ENCODE results near the gene GARNL3. TPM values are rescaled to one million over a fixed set of nuclear protein-coding genes. Genes with fewer than 3 reads are reported as not detected.

Gene GARNL3
- total and polyA plus RNA-seq, 2 experiments from 2014 or later: 8.7 to 21.9 TPM

DNA sequence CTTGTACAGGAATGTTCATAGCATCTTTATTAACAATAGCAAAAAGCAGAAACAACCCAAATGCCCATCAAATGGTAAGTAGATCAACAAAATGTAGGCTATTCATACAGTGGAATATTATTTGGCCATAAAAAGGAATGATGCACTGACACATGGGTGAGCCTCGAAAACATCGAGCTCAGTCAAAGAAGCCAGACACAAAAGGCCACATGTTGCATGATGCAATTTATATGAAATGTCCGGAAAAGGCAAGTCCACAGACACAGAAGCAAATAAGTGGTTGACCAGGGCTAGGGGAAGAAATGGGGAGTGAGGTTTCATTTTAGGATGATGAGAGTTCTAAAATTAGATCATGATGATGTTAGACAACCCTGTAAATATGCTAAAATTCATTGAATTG is 115.9 kb downstream of the GARNL3 start:
- H3K4me1 Mint-ChIP-seq: no peaks in the 10 kb centered on the region
- H3F3A ChIP-seq (replicated peaks; ENCODE audit: low read depth): 0 out of 2 replicates have a peak, but pooled peaks cover 2% of the 10 kb centered on the region
- peaks cover 8% of the 10 kb centered on the region for H3K27me3 Mint-ChIP-seq (ENCODE audit: insufficient read depth, low read depth, poor library complexity)
- ATAC-seq (no peak), DNase-seq (ENCODE audit: low spot score) (no peak)
- no peaks in the 10 kb centered on the region for H3K79me2 ChIP-seq (replicated peaks; ENCODE audit: insufficient read depth)
- no peak overlapping the region for H3K4me3 Mint-ChIP-seq
- no peaks in the 10 kb centered on the region; the same call in 1 of the 2 replicates for H4K20me1 ChIP-seq (replicated peaks; ENCODE audit: insufficient read depth)
- H3K9me2 ChIP-seq (ENCODE audit: insufficient read depth): 0 out of 2 replicates have a peak, but pooled peaks cover 4% of the 10 kb centered on the region
- no peak overlapping the region for H3K4me3 ChIP-seq
- H3K9me3 Mint-ChIP-seq: no peaks in the 10 kb centered on the region
- no peaks in the 10 kb centered on the region for H3K27me3 ChIP-seq (ENCODE audit: insufficient read depth)
- H3K27ac ChIP-seq (ENCODE audit: low read depth): no peak overlapping the region
- no peak overlapping the region for H2AFZ ChIP-seq
- no peaks in the 10 kb centered on the region for H3K36me3 Mint-ChIP-seq (ENCODE audit: low read depth)
- H3K27ac Mint-ChIP-seq: no peak overlapping the region
- TF ChIP-seq EZH2phosphoT487 (IDR thresholded peaks at IDR 0.05; ENCODE audit: unreplicated experiment): no peak
- no peaks in the 10 kb centered on the region for H3K36me3 ChIP-seq (ENCODE audit: insufficient read depth)
- no peaks in the 10 kb centered on the region for H3K4me1 ChIP-seq (ENCODE audit: insufficient read depth)
- no peak overlapping the region for H3K4me2 ChIP-seq

GRCh38 chr9:127382541-127382940 is 118.0 kb downstream of the GARNL3 start:
- ATAC-seq (no peak), DNase-seq (ENCODE audit: low spot score) (no peak)
- TF ChIP-seq POLR2AphosphoS5 (IDR thresholded peaks at IDR 0.05; ENCODE audit: low read depth) (no peak), CREB1 (CRISPR knock-in tag; IDR thresholded peaks at IDR 0.05; ENCODE audit: low read depth) (no peak), NANOG (IDR thresholded peaks at IDR 0.05; ENCODE audit: borderline replicate concordance) (no peak), EZH2phosphoT487 (IDR thresholded peaks at IDR 0.05; ENCODE audit: unreplicated experiment) (no peak), JUNB (IDR thresholded peaks at IDR 0.05; ENCODE audit: unreplicated experiment) (no peak), CTCF (conservative IDR thresholded peaks at IDR 0.05; ENCODE audit: low read depth in 2 of 2) (no peak), ZNF114 (CRISPR knock-in tag; IDR thresholded peaks at IDR 0.05) (no peak), REST (IDR thresholded peaks at IDR 0.05; ENCODE audit: unreplicated experiment) (no peak), EZH2 (IDR thresholded peaks at IDR 0.05; ENCODE audit: low read depth, unreplicated experiment) (no peak), ZNF331 (CRISPR knock-in tag; IDR thresholded peaks at IDR 0.05; ENCODE audit: low read depth) (no peak)
- TF ChIP-seq, protein P1, sequence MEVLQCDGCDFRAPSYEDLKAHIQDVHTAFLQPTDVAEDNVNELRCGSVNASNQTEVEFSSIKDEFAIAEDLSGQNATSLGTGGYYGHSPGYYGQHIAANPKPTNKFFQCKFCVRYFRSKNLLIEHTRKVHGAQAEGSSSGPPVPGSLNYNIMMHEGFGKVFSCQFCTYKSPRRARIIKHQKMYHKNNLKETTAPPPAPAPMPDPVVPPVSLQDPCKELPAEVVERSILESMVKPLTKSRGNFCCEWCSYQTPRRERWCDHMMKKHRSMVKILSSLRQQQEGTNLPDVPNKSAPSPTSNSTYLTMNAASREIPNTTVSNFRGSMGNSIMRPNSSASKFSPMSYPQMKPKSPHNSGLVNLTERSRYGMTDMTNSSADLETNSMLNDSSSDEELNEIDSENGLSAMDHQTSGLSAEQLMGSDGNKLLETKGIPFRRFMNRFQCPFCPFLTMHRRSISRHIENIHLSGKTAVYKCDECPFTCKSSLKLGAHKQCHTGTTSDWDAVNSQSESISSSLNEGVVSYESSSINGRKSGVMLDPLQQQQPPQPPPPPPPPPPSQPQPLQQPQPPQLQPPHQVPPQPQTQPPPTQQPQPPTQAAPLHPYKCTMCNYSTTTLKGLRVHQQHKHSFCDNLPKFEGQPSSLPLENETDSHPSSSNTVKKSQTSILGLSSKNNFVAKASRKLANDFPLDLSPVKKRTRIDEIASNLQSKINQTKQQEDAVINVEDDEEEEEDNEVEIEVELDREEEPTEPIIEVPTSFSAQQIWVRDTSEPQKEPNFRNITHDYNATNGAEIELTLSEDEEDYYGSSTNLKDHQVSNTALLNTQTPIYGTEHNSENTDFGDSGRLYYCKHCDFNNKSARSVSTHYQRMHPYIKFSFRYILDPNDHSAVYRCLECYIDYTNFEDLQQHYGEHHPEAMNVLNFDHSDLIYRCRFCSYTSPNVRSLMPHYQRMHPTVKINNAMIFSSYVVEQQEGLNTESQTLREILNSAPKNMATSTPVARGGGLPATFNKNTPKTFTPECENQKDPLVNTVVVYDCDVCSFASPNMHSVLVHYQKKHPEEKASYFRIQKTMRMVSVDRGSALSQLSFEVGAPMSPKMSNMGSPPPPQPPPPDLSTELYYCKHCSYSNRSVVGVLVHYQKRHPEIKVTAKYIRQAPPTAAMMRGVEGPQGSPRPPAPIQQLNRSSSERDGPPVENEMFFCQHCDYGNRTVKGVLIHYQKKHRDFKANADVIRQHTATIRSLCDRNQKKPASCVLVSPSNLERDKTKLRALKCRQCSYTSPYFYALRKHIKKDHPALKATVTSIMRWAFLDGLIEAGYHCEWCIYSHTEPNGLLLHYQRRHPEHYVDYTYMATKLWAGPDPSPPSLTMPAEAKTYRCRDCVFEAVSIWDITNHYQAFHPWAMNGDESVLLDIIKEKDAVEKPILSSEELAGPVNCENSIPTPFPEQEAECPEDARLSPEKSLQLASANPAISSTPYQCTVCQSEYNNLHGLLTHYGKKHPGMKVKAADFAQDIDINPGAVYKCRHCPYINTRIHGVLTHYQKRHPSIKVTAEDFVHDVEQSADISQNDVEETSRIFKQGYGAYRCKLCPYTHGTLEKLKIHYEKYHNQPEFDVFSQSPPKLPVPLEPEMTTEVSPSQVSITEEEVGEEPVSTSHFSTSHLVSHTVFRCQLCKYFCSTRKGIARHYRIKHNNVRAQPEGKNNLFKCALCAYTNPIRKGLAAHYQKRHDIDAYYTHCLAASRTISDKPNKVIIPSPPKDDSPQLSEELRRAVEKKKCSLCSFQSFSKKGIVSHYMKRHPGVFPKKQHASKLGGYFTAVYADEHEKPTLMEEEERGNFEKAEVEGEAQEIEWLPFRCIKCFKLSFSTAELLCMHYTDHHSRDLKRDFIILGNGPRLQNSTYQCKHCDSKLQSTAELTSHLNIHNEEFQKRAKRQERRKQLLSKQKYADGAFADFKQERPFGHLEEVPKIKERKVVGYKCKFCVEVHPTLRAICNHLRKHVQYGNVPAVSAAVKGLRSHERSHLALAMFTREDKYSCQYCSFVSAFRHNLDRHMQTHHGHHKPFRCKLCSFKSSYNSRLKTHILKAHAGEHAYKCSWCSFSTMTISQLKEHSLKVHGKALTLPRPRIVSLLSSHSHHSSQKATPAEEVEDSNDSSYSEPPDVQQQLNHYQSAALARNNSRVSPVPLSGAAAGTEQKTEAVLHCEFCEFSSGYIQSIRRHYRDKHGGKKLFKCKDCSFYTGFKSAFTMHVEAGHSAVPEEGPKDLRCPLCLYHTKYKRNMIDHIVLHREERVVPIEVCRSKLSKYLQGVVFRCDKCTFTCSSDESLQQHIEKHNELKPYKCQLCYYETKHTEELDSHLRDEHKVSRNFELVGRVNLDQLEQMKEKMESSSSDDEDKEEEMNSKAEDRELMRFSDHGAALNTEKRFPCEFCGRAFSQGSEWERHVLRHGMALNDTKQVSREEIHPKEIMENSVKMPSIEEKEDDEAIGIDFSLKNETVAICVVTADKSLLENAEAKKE (CRISPR knock-in tag; IDR thresholded peaks at IDR 0.05): no peak

More at GRCh38 chr9:127382541-127382940, 118.0 kb downstream of the GARNL3 start:
- 0 out of 2 replicates have a peak, but pooled peaks cover 4% of the 10 kb centered on the region for H3K9me2 ChIP-seq (ENCODE audit: insufficient read depth)
- H3K36me3 ChIP-seq (ENCODE audit: insufficient read depth): no peaks in the 10 kb centered on the region
- H3K79me2 ChIP-seq (replicated peaks; ENCODE audit: insufficient read depth): no peaks in the 10 kb centered on the region
- H3F3A ChIP-seq (replicated peaks; ENCODE audit: low read depth): 0 out of 2 replicates have a peak, but pooled peaks cover 2% of the 10 kb centered on the region
- H3K4me2 ChIP-seq: no peak overlapping the region
- no peaks in the 10 kb centered on the region for H3K27me3 ChIP-seq (ENCODE audit: insufficient read depth)
- peaks cover 8% of the 10 kb centered on the region for H3K27me3 Mint-ChIP-seq (ENCODE audit: insufficient read depth, low read depth, poor library complexity)
- no peaks in the 10 kb centered on the region for H3K9me3 Mint-ChIP-seq
- no peak overlapping the region for H2AFZ ChIP-seq
- no peak overlapping the region for H3K4me3 ChIP-seq
- no peak overlapping the region for H3K27ac Mint-ChIP-seq
- no peaks in the 10 kb centered on the region for H3K36me3 Mint-ChIP-seq (ENCODE audit: low read depth)
- no peaks in the 10 kb centered on the region for H3K4me1 ChIP-seq (ENCODE audit: insufficient read depth)
- H3K27ac ChIP-seq (ENCODE audit: low read depth): no peak overlapping the region
- H3K4me1 Mint-ChIP-seq: no peaks in the 10 kb centered on the region
- H4K20me1 ChIP-seq (replicated peaks; ENCODE audit: insufficient read depth): no peaks in the 10 kb centered on the region; the same call in 1 of the 2 replicates
- H3K4me3 Mint-ChIP-seq: no peak overlapping the region
